CD14-positive monocyte (primary cell): ENCODE measurements around the gene SRRD. TPM values are rescaled to one million over a fixed set of nuclear protein-coding genes. Genes with fewer than 3 reads are reported as not detected.

Source experiments
- DNase-seq, 3 donors: peaks; one replicate each; pipeline ENCODE4 v3.0.0-alpha.2; 2011 to 2022
- H2AFZ ChIP-seq: 2 replicates; pipeline ENCODE4 v1.6.0; 2012; ENCODE audit warnings: mild to moderate bottlenecking, low read depth, low read length, inconsistent platforms; ENCODE audit not compliant: insufficient read depth, poor library complexity, severe bottlenecking
- H3K27ac ChIP-seq, 2 donors: 1 replicate in 1 of 2; 2 replicates in 1 of 2; pipeline ENCODE4 v1.5.1; 2012 to 2013; ENCODE audit warnings: low read length in 2 of 2, control low read depth in 1 of 2, inconsistent platforms in 1 of 2, low read depth in 1 of 2, mild to moderate bottlenecking in 1 of 2
- H3K27me3 ChIP-seq, 2 donors: one replicate each; pipeline versions ENCODE4 v1.6.0 to v1.6.1; 2011 to 2013; ENCODE audit warnings: low read length in 2 of 2; ENCODE audit not compliant: control insufficient read depth in 2 of 2, insufficient read depth in 2 of 2
- H3K36me3 ChIP-seq, 2 donors: replicated peaks in 1 of 2; 1 replicate in 1 of 2; 2 replicates in 1 of 2; pipeline versions ENCODE4 v1.5.1 to v1.6.1; 2012 to 2013; ENCODE audit warnings: low read length in 2 of 2, control low read depth in 1 of 2, inconsistent platforms in 1 of 2, mild to moderate bottlenecking in 1 of 2; ENCODE audit not compliant: insufficient read depth in 2 of 2, control insufficient read depth in 1 of 2
- H3K4me1 ChIP-seq, 2 donors: 1 replicate in 1 of 2; 2 replicates in 1 of 2; pipeline versions ENCODE4 v1.5.1 to v1.6.1; 2012 to 2013; ENCODE audit warnings: low read length in 2 of 2, control low read depth in 1 of 2, inconsistent platforms in 1 of 2, mild to moderate bottlenecking in 1 of 2, moderate library complexity in 1 of 2; ENCODE audit not compliant: insufficient read depth in 2 of 2, control insufficient read depth in 1 of 2
- H3K4me2 ChIP-seq: replicated peaks from 2 replicates; pipeline ENCODE3; 2012; ENCODE audit warnings: low read length, moderate library complexity, mild to moderate bottlenecking; ENCODE audit not compliant: poor library complexity, severe bottlenecking; ENCODE audit errors: extremely low read depth
- H3K4me3 ChIP-seq, 3 experiments: fragments of 200-600 bp in 1 of 3; sonication (generic) in 1 of 3; replicated peaks in 1 of 3; 1 replicate in 2 of 3; 2 replicates in 1 of 3; pipeline ENCODE4 v1.5.1; 2011 to 2013; ENCODE audit warnings: low read length in 3 of 3, mild to moderate bottlenecking in 3 of 3, control low read depth in 2 of 3, low read depth in 2 of 3, inconsistent platforms in 1 of 3, moderate library complexity in 1 of 3
- H3K79me2 ChIP-seq: 2 replicates; pipeline ENCODE4 v1.6.0; 2012; ENCODE audit warnings: mild to moderate bottlenecking, control low read depth, inconsistent platforms, low read length, moderate library complexity; ENCODE audit not compliant: insufficient read depth
- H3K9ac ChIP-seq: 2 replicates; pipeline ENCODE4 v1.6.0; 2017; ENCODE audit warnings: low read length, mild to moderate bottlenecking; ENCODE audit not compliant: insufficient read depth, poor library complexity, severe bottlenecking
- H3K9me3 ChIP-seq, 2 donors: replicated peaks in 1 of 2; 1 replicate in 1 of 2; 2 replicates in 1 of 2; pipeline versions ENCODE4 v1.5.1 to v1.6.1; 2012 to 2013; ENCODE audit warnings: low read length in 2 of 2, control low read depth in 1 of 2; ENCODE audit not compliant: control insufficient read depth in 1 of 2, insufficient read depth in 1 of 2
- H4K20me1 ChIP-seq: 2 replicates; pipeline ENCODE4 v1.6.0; 2012; ENCODE audit warnings: mild to moderate bottlenecking, low read length, control low read depth, moderate library complexity; ENCODE audit not compliant: insufficient read depth
- H3K27ac Mint-ChIP-seq, 7 donors: one replicate each; pipeline ENCODE4 v1.8.0; 2020; ENCODE audit warnings: mild to moderate bottlenecking in 7 of 7, mixed read lengths in 7 of 7, moderate library complexity in 6 of 7, inconsistent platforms in 2 of 7
- H3K27me3 Mint-ChIP-seq, 3 donors: one replicate each; pipeline ENCODE4 v1.8.0; 2021 to 2022; ENCODE audit warnings: low read depth in 3 of 3, mild to moderate bottlenecking in 3 of 3, mixed read lengths in 3 of 3, moderate library complexity in 3 of 3, inconsistent platforms in 1 of 3
- H3K36me3 Mint-ChIP-seq, 2 donors: one replicate each; pipeline ENCODE4 v1.8.0; 2020; ENCODE audit warnings: mixed read lengths in 2 of 2, inconsistent platforms in 1 of 2, mild to moderate bottlenecking in 1 of 2
- H3K4me1 Mint-ChIP-seq: one replicate; pipeline ENCODE4 v1.8.0; 2020; ENCODE audit warnings: mild to moderate bottlenecking, mixed read lengths
- H3K4me3 Mint-ChIP-seq, 2 donors: one replicate each; pipeline ENCODE4 v1.8.0; 2020; ENCODE audit warnings: mild to moderate bottlenecking in 2 of 2, mixed read lengths in 2 of 2, moderate library complexity in 1 of 2
- H3K9me3 Mint-ChIP-seq, 7 donors: one replicate each; pipeline ENCODE4 v1.8.0; 2020 to 2022; ENCODE audit warnings: mixed read lengths in 7 of 7, mild to moderate bottlenecking in 6 of 7, moderate library complexity in 6 of 7, inconsistent platforms in 2 of 7
- WGBS: methylation state at CpG from one replicate; pipeline ENCODE4 v1.1.5; 2013; ENCODE audit warnings: missing lambda C conversion rate; ENCODE audit not compliant: insufficient coverage; 5-methylcytosine and 5-hydroxymethylcytosine counted together
- intact Hi-C, 2 donors: fragments of 100-400 bp; cut with micrococcal nuclease; formaldehyde crosslinking; loops; one replicate each; pipeline versions ENCODE4 v1.15.0 to v1.15.1; 2023
- polyA plus RNA-seq, 3 donors: library from polyadenylated mRNA; depleted of rRNA in 1 of 3; unstranded in 2 of 3; stranded (reverse) in 1 of 3; fragments of 300-500 nt in 2 of 3; fragments of >200 nt in 1 of 3; fragmentation: Illumina TruSeq in 2 of 3; gene quantifications; 1 replicate in 2 of 3; 2 replicates in 1 of 3; pipeline ENCODE4 v1.2.3, GENCODE V29; 2012 to 2021
- TF ChIP-seq, protein P1 (sequence below): fragments of 200-600 bp; IDR thresholded peaks from one replicate; pipeline ENCODE4 v1.8.0; 2022; ENCODE audit warnings: antibody characterized with exemption, mild to moderate bottlenecking

Gene SRRD
- polyA plus RNA-seq, 3 donors = 3.7 to 15.0 (median 10.0) TPM

- Mint-ChIP-seq H3K27ac (peak overlapping the region; percentile 33 to 91 (median 87)), H3K4me3 (peak overlapping the region; percentile 68 to 85), H3K36me3 (peaks cover 36 to 45% of the 10 kb centered on the region in 2 donors), H3K4me1 (peaks cover 60% of the 10 kb centered on the region), H3K9me3 (no peaks in the 10 kb centered on the region), H3K27me3 (no peaks in the 10 kb centered on the region)
- peaks cover 53% of the 10 kb centered on the region for H3K79me2 ChIP-seq
- H3K27ac ChIP-seq = peak overlapping the region; percentile 24 to 44
- H3K4me2 ChIP-seq = peak overlapping the region; percentile 25
- TF ChIP-seq, protein P1, sequence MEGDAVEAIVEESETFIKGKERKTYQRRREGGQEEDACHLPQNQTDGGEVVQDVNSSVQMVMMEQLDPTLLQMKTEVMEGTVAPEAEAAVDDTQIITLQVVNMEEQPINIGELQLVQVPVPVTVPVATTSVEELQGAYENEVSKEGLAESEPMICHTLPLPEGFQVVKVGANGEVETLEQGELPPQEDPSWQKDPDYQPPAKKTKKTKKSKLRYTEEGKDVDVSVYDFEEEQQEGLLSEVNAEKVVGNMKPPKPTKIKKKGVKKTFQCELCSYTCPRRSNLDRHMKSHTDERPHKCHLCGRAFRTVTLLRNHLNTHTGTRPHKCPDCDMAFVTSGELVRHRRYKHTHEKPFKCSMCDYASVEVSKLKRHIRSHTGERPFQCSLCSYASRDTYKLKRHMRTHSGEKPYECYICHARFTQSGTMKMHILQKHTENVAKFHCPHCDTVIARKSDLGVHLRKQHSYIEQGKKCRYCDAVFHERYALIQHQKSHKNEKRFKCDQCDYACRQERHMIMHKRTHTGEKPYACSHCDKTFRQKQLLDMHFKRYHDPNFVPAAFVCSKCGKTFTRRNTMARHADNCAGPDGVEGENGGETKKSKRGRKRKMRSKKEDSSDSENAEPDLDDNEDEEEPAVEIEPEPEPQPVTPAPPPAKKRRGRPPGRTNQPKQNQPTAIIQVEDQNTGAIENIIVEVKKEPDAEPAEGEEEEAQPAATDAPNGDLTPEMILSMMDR = peak; percentile 12
- H3K4me1 ChIP-seq = peaks cover 49 to 57% of the 10 kb centered on the region in 2 donors
- 20% methylated on average over 9 of the region's 11 CpGs for WGBS
- H3K36me3 ChIP-seq = peaks cover 5 to 32% of the 10 kb centered on the region in 2 donors
- H3K27me3 ChIP-seq = no peaks in the 10 kb centered on the region
- no peak overlapping the region for H3K9ac ChIP-seq
- intact Hi-C loops = no loop called here
- peak overlapping the region in 1 of 3 experiments; percentile 26 for H3K4me3 ChIP-seq
- peaks cover 16% of the 10 kb centered on the region for H4K20me1 ChIP-seq
- H3K9me3 ChIP-seq = no peaks in the 10 kb centered on the region
- DNase-seq = peak; percentile 9 to 30 (median 21)
- H2AFZ ChIP-seq = peak overlapping the region; percentile 7
Measured at GRCh38 chr22:26435327-26436093, 48.2 kb upstream of the SRRD start.

DNA sequence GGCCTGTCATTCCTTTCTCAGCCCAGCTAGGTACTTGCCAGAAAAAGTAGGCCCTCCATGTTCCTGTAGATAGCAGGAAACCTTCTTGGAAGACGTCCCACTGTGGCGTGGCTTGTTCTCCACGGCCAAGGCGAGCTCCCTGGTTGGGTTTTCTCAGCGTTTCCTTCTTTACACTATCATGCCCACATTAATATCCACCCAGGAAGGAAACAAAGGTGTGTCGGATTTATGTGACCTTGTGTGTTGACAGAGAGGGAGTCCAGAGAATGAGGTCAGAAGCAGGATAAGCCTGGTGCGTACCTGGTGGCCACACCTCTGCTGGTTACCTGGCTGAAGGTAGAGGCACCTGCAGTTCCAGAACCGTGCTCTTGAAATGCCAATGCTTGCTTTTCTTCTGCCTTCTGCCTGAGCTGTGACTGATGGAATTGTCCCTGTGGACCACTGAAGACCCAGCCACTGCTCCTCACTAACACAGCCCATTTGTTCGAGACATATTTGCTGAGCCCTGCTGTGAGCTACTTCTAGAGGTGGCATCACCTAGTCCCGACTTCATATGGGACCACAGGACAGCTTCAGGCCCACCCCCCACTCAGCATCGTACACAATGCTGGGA is 46.7 kb upstream of the SRRD start:
- TF ChIP-seq, protein P1 = no peak
- Histone ChIP-seq H3K36me3 (peaks cover 5 to 32% of the 10 kb centered on the region in 2 donors), H4K20me1 (peaks cover 22% of the 10 kb centered on the region), H3K27me3 (no peaks in the 10 kb centered on the region), H2AFZ (no peak overlapping the region), H3K9me3 (no peaks in the 10 kb centered on the region), H3K4me2 (no peak overlapping the region), H3K27ac (no peak overlapping the region), H3K79me2 (peaks cover 44% of the 10 kb centered on the region), H3K4me1 (peaks cover 34 to 43% of the 10 kb centered on the region in 2 donors), H3K4me3 (no peak overlapping the region), H3K9ac (no peak overlapping the region)
- Mint-ChIP-seq H3K27me3 (no peaks in the 10 kb centered on the region), H3K9me3 (no peaks in the 10 kb centered on the region), H3K4me1 (peaks cover 48% of the 10 kb centered on the region), H3K36me3 (peaks cover 37 to 51% of the 10 kb centered on the region in 2 donors), H3K4me3 (no peak overlapping the region), H3K27ac (no peak overlapping the region)
- WGBS = 94% methylated on average over 6 of the region's 11 CpGs
- no peak for DNase-seq
- intact Hi-C loops = no loop called here
